ENCODE data around the gene EPS8L2. TPM values are rescaled to one million over a fixed set of nuclear protein-coding genes. Genes with fewer than 3 reads are reported as not detected.

Gene EPS8L2
- total RNA-seq, 1 experiment from 2014 or later: 92.8 TPM

- Histone ChIP-seq H3K18ac (ENCODE audit: insufficient read length, low read depth, low read length) (no peak overlapping the region), H3K4ac (ENCODE audit: low read depth, low read length) (no peak overlapping the region), H3K4me2 (ENCODE audit: insufficient read depth, insufficient read length, low read length) (peak overlapping the region; percentile 27), H4K5ac (ENCODE audit: insufficient read length, low read depth, low read length) (no peak overlapping the region), H4K20me1 (ENCODE audit: control insufficient read depth, insufficient read depth, insufficient read length) (no peaks in the 10 kb centered on the region), H3K79me1 (ENCODE audit: insufficient read depth, low read depth, low read length, poor library complexity, severe bottlenecking) (no peaks in the 10 kb centered on the region), H2BK15ac (ENCODE audit: low read depth, low read length) (no peak overlapping the region), H3K4me1 (ENCODE audit: insufficient read depth, low read length) (no peaks in the 10 kb centered on the region), H2AFZ (ENCODE audit: low read length) (no peak overlapping the region), H3K27ac (ENCODE audit: insufficient read length, low read depth, low read length) (no peak overlapping the region), H2BK5ac (ENCODE audit: insufficient read length, low read length) (no peak overlapping the region), H3K79me2 (ENCODE audit: insufficient read depth, low read length) (no peaks in the 10 kb centered on the region), H4K91ac (ENCODE audit: insufficient read length, low read depth, low read length) (no peak overlapping the region), H2BK20ac (ENCODE audit: low read depth, low read length, poor library complexity, severe bottlenecking) (no peak overlapping the region), H3K23ac (ENCODE audit: insufficient read length, low read depth, low read length) (no peak overlapping the region), H3K27me3 (ENCODE audit: insufficient read depth, low read length) (no peaks in the 10 kb centered on the region), H3T11ph (ENCODE audit: low read length) (no peak overlapping the region), H2BK120ac (ENCODE audit: low read depth, low read length, poor library complexity, severe bottlenecking) (no peak overlapping the region), H3K23me2 (ENCODE audit: insufficient read length, low read depth, low read length, poor library complexity, severe bottlenecking) (peaks cover 7% of the 10 kb centered on the region), H3K9ac (ENCODE audit: extremely low read depth, insufficient read length, low read length) (no peak overlapping the region), H4K8ac (replicated peaks; ENCODE audit: insufficient read length, low read depth, low read length) (no peak overlapping the region), H3K56ac (ENCODE audit: insufficient read length, low read depth, low read length) (no peak overlapping the region), H3K14ac (ENCODE audit: insufficient read depth, low read length) (no peak overlapping the region; the same call in 1 of the 2 replicates), H2BK12ac (ENCODE audit: insufficient read length, low read depth, low read length) (no peak overlapping the region), H2AK5ac (ENCODE audit: insufficient read length, low read length) (no peak overlapping the region), H3K9me3 (ENCODE audit: control insufficient read depth, low read depth, low read length) (no peaks in the 10 kb centered on the region)
- H3K4me3 Mint-ChIP-seq: peak overlapping the region; percentile 61 to 66
- DNase-seq: peak; percentile 66
- H3K36me3 Mint-ChIP-seq (ENCODE audit: insufficient read depth in 1 of 3, low read depth in 3 of 3): peaks cover 0 to 8% (median 0%) of the 10 kb centered on the region in 3 experiments; a peak in 2 of 7 replicates
- no peak overlapping the region for H3K27ac Mint-ChIP-seq
- H3K9me3 Mint-ChIP-seq: no peaks in the 10 kb centered on the region
- peaks cover 5 to 19% of the 10 kb centered on the region in 2 experiments; a peak in 3 of 4 replicates for H3K4me1 Mint-ChIP-seq
- no peaks in the 10 kb centered on the region for H3K27me3 Mint-ChIP-seq (ENCODE audit: low read depth)
- WGBS (ENCODE audit: extremely low coverage, insufficient read length, low lambda C conversion rate): no CpG with 5 or more reads among the region's 61 CpGs
- TF ChIP-seq CTCF (conservative IDR thresholded peaks at IDR 0.05): no peak
Measured at GRCh38 chr11:726278-727220, 20.5 kb downstream of the EPS8L2 start.
